Prostate gland (tissue), 2 donors: ENCODE measurements around the gene CTNND2. TPM values are rescaled to one million over a fixed set of nuclear protein-coding genes. Genes with fewer than 3 reads are reported as not detected.

Experiments used
- DNase-seq: peaks from one replicate; pipeline ENCODE4 v3.0.0-alpha.2; 2019; ENCODE audit warnings: low spot score
- H3K27ac ChIP-seq, 2 donors: fragments of 200-600 bp; sonication (generic); 2 replicates each; pipeline ENCODE4 v1.5.1; 2017 to 2019
- H3K27me3 ChIP-seq: fragments of 200-600 bp; sonication (generic); replicated peaks from 2 replicates; pipeline ENCODE4 v1.5.1; 2019; ENCODE audit not compliant: insufficient read depth
- H3K36me3 ChIP-seq, 2 donors: fragments of 200-600 bp; sonication (generic); 1 replicate in 1 of 2; 2 replicates in 1 of 2; pipeline versions ENCODE4 v1.5.1 to v1.8.1; 2017 to 2019
- H3K4me1 ChIP-seq: fragments of 200-600 bp; sonication (generic); replicated peaks from 2 replicates; pipeline ENCODE4 v1.5.1; 2019
- H3K4me3 ChIP-seq, 2 donors: fragments of 200-600 bp; sonication (generic); 2 replicates each; pipeline ENCODE4 v1.5.1; 2017 to 2019
- H3K9me3 ChIP-seq: fragments of 200-600 bp; sonication (generic); 2 replicates; pipeline ENCODE4 v1.5.1; 2017
- POLR2A ChIP-seq: fragments of 450-650 bp; IDR thresholded peaks from one replicate; pipeline ENCODE4 v1.6.1; 2016; ENCODE audit warnings: antibody characterized with exemption, mild to moderate bottlenecking
- POLR2AphosphoS5 ChIP-seq: sonication (generic); formaldehyde crosslinking; IDR thresholded peaks from one replicate; pipeline ENCODE4 v1.6.1; 2017; ENCODE audit warnings: antibody characterized with exemption
- WGBS: methylation state at CpG from one replicate; pipeline ENCODE4 v1.1.5; 2018; 5-methylcytosine and 5-hydroxymethylcytosine counted together
- intact Hi-C: fragments of 100-400 bp; cut with DNase I; formaldehyde crosslinking; loops from one replicate; pipeline ENCODE4 v1.14.2; 2022
- total RNA-seq, 2 donors: library from RNA; depleted of rRNA; stranded (reverse); fragments of >200 nt; gene quantifications; one replicate each; pipeline ENCODE4 v1.1.0, GENCODE V29; 2016
- TF ChIP-seq, protein P1 (sequence below), 4 experiments: fragments of 200-600 bp in 2 of 4; fragments of 450-650 bp in 2 of 4; sonication (generic) in 2 of 4; IDR thresholded peaks; 1 replicate in 3 of 4; 2 replicates in 1 of 4; pipeline ENCODE4 v1.5.1; 2016 to 2019; ENCODE audit warnings: antibody characterized with exemption in 4 of 4, mild to moderate bottlenecking in 2 of 4, moderate library complexity in 2 of 4

CTNND2 gene
- total RNA-seq, 2 donors from 2014 or later: 5.5 to 11.2 TPM

DNA sequence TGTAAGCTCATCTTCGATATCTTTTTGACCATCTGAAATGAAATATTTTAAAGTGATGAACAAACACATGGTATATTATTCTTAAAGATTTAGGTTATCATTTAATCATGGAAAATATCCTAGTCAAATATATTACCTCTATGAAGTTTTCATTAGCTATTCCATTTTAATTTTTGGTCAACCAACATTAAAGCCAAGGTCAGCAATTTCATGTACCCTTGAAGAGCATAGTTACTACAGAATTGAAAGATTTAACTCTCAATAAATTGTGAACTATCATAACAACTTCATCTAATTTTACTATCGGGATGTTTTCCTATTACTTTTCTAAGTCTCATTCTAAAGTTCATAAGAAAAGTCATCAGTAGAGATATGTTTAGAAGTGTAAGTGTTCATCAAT lies 492.6 kb downstream of the CTNND2 start:
- intact Hi-C loops: no loop called here
- H3K9me3 ChIP-seq: no peaks in the 10 kb centered on the region
- WGBS: 93% methylated on average over 2 of the region's 2 CpGs
- no peaks in the 10 kb centered on the region for H3K36me3 ChIP-seq
- TF ChIP-seq, protein P1, sequence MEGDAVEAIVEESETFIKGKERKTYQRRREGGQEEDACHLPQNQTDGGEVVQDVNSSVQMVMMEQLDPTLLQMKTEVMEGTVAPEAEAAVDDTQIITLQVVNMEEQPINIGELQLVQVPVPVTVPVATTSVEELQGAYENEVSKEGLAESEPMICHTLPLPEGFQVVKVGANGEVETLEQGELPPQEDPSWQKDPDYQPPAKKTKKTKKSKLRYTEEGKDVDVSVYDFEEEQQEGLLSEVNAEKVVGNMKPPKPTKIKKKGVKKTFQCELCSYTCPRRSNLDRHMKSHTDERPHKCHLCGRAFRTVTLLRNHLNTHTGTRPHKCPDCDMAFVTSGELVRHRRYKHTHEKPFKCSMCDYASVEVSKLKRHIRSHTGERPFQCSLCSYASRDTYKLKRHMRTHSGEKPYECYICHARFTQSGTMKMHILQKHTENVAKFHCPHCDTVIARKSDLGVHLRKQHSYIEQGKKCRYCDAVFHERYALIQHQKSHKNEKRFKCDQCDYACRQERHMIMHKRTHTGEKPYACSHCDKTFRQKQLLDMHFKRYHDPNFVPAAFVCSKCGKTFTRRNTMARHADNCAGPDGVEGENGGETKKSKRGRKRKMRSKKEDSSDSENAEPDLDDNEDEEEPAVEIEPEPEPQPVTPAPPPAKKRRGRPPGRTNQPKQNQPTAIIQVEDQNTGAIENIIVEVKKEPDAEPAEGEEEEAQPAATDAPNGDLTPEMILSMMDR (IDR thresholded peaks at IDR 0.05): no peak
- TF ChIP-seq POLR2AphosphoS5 (no peak), POLR2A (no peak)
- DNase-seq: no peak
- H3K27ac ChIP-seq: no peak overlapping the region
- no peaks in the 10 kb centered on the region for H3K27me3 ChIP-seq
- H3K4me3 ChIP-seq: no peak overlapping the region
- no peaks in the 10 kb centered on the region for H3K4me1 ChIP-seq

DNA sequence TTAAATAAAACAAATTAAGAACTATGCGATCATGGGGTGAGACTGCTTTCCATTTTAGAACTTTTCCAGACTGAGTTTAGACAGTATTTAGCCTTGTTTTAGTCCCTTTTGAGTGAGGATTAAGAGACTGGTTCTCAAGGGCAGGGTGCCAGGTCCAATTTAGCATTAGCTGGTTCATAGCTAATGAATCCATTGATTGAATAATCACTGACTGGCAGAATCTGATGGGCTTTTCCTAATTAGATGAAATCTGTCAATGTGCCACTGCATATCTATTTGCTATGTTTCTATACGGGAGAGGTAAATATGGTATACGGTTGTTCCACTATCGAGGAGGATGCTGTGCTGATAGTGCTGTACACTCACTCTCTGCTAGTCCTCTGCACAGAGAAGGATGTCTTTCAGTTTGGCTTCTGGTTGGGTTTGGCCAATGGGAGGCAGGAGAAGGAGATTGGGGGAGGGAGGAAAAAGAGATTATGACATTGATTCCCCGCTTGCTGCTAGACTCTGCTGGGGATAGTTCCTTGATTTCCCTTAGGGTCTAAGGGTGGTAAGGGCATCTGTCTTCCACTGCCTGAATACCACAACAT lies 496.6 kb downstream of the CTNND2 start:
- TF ChIP-seq, protein P1 (IDR thresholded peaks at IDR 0.05): no peak
- no peak for TF ChIP-seq POLR2A
- TF ChIP-seq POLR2AphosphoS5: no peak
- intact Hi-C loops: no loop called here
- Histone ChIP-seq H3K27ac (no peak overlapping the region), H3K27me3 (no peaks in the 10 kb centered on the region), H3K9me3 (no peaks in the 10 kb centered on the region), H3K4me1 (no peaks in the 10 kb centered on the region), H3K4me3 (no peak overlapping the region), H3K36me3 (no peaks in the 10 kb centered on the region)
- whole genome bisulfite sequencing: 81% methylated on average over 5 of the region's 5 CpGs
- DNase-seq: no peak

- 94% methylated on average over 2 of the region's 2 CpGs for WGBS
- DNase-seq: no peak
- Histone ChIP-seq H3K27ac (no peak overlapping the region), H3K9me3 (no peaks in the 10 kb centered on the region), H3K36me3 (no peaks in the 10 kb centered on the region), H3K27me3 (no peaks in the 10 kb centered on the region), H3K4me3 (no peak overlapping the region), H3K4me1 (no peaks in the 10 kb centered on the region)
- intact Hi-C loops: no loop called here
- TF ChIP-seq POLR2AphosphoS5: no peak
- no peak for TF ChIP-seq POLR2A
- TF ChIP-seq, protein P1 (IDR thresholded peaks at IDR 0.05): no peak
These were observed 503.9 kb downstream of the CTNND2 start for GRCh38 chr5:11400316-11400715.

DNA sequence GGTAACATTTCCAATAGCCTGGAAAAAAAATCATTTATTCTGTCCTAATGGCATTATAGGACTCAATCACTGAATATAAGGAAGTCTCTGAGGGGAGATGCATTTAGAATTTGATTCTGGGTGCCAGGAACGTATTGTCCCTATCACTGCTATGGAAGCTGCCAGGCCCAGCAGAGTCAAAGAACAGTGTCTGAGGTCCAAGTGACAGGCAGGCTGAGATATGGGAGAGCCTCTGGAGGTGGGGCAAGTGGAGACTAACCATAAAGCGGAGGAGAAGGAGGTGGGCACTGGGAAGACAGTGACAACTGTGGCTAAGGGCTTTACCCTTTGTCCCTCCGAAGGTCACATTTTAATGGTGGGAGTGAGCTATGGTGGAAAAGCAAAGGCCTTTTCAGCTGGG lies 505.5 kb downstream of the CTNND2 start:
- DNase-seq: no peak
- intact Hi-C loops: no loop called here
- WGBS: 87% methylated on average over 3 of the region's 3 CpGs

DNA sequence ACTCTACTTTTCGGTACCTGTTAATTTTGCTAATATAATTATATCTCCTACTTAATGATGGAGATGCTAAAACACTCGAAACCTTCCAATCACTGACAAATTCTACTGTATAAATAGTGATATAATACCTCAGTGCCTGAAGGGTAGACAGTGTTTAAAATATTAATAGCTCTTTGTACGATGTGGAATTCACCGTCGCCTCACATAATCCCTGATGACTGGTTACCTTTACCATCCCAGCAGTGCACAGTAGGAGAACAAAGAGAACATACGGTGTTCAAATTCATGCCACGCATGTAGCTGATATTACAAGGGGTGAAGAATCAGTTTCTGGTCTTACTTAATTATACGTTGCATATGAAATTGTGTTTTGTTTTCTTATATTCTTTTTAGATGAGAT lies 506.7 kb downstream of the CTNND2 start:
- intact Hi-C loops: no loop called here
- WGBS: 91% methylated on average over 8 of the region's 8 CpGs
- H3K4me1 ChIP-seq: no peaks in the 10 kb centered on the region
- H3K27ac ChIP-seq: no peak overlapping the region
- no peaks in the 10 kb centered on the region for H3K9me3 ChIP-seq
- H3K4me3 ChIP-seq: no peak overlapping the region
- no peaks in the 10 kb centered on the region for H3K27me3 ChIP-seq
- TF ChIP-seq POLR2AphosphoS5 (no peak), POLR2A (no peak)
- TF ChIP-seq, protein P1 (IDR thresholded peaks at IDR 0.05): no peak
- no peak for DNase-seq
- no peaks in the 10 kb centered on the region for H3K36me3 ChIP-seq

More for the DNA sequence above, 505.5 kb downstream of the CTNND2 start:
- Histone ChIP-seq H3K4me3 (no peak overlapping the region), H3K9me3 (no peaks in the 10 kb centered on the region), H3K36me3 (no peaks in the 10 kb centered on the region), H3K27me3 (no peaks in the 10 kb centered on the region), H3K27ac (no peak overlapping the region), H3K4me1 (no peaks in the 10 kb centered on the region)
- TF ChIP-seq, protein P1 (IDR thresholded peaks at IDR 0.05): no peak
- TF ChIP-seq POLR2AphosphoS5: no peak
- TF ChIP-seq POLR2A: no peak
